T follicular helper cell (primary cell): ENCODE data around the gene PRKD2.
"Not testable (repeated sequence)": the region's sequence is repeated elsewhere in the genome, so short reads cannot be mapped to it uniquely, and the experiment has no call there.

Experiments
- DNase-seq: peaks from one replicate; pipeline ENCODE4 v3.0.0-alpha.2; 2020; ENCODE audit warnings: low read depth

Gene PRKD2

DNA sequence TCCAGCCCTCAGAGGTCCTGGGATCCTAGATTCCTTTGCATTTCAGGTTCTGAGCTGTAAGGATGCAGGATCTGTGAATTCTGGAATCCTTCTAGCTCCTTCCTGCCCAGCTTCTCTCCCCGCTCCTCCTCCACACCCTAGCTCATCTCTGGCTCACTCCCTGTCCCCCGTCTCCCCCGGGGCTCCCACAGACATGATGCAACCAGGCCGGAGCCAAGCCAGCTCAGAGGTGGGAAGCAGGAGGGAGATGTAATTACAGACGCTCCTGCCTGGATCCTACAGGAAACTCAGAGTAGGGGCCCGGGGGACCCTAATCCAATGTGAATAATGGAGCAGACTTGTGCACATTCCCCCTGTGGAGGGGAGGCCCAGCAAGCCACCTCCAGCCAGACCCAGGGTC lies 85.4 kb downstream of the PRKD2 start:
- DNase-seq, result no peak

GRCh38 chr19:46630586-46631205 lies 86.2 kb downstream of the PRKD2 start:
- DNase-seq, result no peak

DNA sequence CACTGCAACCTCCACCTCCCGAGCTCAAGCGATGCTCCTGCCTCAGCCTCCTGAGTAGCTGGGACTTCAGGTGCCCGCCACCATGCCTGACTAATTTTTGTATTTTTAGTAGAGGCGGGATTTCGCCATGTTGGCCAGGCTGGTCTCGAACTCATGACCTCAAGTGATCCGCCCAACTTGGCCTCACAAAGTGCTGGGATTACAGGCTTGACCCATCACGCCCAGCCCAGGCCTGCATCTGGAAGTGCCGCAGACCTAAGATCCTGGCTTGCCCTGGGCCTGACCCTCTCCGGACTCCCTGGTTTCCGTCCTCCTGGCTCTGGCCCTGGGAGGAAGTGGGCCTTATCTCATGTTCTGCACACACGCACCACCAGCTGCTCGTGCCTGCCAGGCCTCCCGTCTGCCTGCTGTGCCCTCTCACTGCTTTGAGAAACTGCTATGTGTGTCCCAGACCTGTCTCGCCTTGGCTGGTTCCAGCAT lies 87.3 kb downstream of the PRKD2 start:
- no peak for DNase-seq

DNA sequence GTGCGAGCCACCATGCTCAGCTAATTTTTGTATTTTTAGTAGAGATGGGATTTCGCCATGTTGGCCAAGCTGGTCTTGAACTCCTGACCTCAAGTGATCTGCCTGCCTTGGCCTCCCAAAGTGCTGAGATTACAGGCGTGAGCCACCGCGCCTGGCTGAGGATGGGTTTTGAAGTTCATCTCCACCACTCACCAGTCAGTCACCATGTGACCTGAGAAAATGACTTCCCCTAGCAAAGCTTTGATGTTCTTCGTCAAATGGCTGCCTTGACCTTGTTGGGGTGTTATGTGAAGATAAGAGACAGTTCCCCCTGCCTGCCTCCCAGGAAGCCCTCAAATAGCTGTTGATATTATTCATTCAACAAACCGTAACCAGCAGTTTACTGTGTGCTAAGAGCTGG lies 87.9 kb downstream of the PRKD2 start:
- DNase-seq, result not testable (repeated sequence)

DNA sequence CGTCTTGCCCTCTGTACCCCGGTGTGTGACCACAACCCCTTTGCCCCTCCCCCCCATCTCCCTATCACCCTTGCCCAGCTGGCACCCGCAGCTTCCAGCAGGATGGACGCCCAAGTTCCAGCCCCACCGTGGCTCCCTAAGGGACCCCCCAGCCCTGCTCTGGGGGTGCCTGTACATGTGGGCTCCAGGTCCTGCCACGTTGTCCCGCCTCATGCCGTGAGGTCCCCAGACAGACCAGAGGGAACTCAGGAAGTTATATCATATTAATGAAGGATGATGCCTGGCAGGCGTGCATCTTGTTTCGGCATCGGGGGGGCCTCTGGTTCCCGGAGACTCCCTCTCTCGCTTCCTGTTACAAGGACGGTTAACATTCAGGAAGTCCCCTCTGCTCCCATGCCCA lies 90.5 kb downstream of the PRKD2 start:
- DNase-seq, result no peak

DNA sequence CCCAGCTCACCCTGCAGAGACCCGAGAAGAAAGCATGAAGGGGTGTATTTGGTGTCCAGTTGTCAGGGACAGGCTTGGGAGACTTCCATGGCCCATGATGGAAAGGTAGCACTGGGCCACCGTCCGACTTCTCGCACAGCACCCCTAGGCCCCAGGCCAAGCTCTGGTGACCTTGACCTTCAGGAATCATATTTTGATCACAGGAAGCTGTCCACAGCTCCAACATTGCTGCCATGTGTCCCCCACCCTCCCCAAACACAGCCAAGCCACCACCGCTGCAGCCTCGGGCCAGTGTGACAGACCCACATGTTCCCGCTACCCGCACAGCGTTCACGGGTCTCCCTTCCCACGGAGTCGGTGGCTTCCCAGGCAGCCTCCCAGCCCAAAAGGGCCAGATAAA lies 91.2 kb downstream of the PRKD2 start:
- DNase-seq, result no peak

DNA sequence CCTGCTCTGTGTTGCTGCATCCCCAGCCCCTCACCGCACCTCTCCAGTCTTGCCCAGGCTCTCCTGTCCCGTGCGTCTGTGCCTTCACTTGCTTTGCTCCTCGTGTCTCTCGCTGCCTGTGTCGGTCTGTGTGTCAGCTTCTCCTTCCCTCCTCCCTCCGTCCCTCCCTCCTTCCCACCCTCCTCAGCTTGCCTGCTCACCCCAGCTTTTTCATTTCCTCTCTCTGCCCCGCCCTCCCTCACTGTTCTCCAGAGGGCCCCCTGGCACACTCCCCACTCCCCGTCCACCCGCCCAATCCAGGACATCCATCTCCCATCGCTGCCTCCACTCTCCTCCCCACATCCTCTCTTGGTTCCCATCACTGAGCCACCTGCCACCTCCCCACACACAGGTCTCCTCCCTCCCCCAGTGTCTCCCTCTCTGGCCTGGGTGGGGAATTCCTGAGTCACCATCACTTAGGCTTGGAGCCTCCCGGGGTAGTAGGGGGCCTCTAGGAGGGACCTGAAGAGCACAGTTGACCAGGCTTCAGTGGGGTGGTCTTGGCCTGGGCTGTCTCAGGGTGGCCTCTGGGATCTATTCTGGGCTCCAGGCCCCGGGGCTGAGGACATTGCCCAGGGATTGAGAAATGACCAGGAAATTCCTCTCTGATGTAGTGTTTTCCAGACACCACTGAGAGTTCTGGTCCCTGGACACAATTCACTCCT lies 91.8 kb downstream of the PRKD2 start, which contains the start of gene PTGIR:
PTGIR (minus strand) TSS at position 132 of the 704 bp plus-strand sequence. CDS start 864 bp downstream, outside the sequence.
- no peak for DNase-seq
